Astrocyte (in vitro differentiated cells and primary cell): Measurements from ENCODE around the gene BCAS1.
A peak's percentile ranks its signal among the peaks of the same experiment; 100 is the strongest.

ENCODE experiments used
- EZH2 ChIP-seq: IDR thresholded peaks from 2 replicates; pipeline ENCODE4 v1.6.1; 2012; ENCODE audit warnings: mild to moderate bottlenecking, low read length, inconsistent platforms; ENCODE audit not compliant: insufficient read depth
- TF ChIP-seq, protein P1 (sequence below): IDR thresholded peaks from 2 replicates; pipeline ENCODE4 v1.5.1; 2011; ENCODE audit warnings: low read depth, mild to moderate bottlenecking, inconsistent platforms, low read length, moderate library complexity; ENCODE audit not compliant: insufficient read depth

DNA sequence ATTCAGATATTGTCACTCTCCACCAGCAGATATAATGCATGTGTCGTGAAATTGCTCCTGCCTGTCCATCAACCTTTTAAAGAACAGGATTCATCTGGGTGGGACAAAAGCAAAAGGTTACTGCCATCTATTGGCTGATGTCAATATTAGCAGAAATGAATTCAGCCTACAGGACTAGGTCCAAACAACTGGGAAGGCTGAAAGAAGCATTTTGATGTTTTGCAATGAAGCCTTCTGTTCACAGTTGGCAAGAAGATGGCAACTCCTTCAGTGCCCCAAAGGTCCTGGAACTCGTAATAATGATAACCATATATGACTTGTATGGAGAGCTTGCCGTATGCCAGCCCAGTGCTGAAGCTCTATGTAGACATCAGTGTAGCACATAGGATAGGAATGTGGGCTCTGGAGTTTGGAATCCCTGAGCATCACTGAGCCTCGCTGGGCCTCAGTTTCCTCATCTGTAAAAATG is 7.5 kb downstream of the BCAS1 start:
- TF ChIP-seq, protein P1, sequence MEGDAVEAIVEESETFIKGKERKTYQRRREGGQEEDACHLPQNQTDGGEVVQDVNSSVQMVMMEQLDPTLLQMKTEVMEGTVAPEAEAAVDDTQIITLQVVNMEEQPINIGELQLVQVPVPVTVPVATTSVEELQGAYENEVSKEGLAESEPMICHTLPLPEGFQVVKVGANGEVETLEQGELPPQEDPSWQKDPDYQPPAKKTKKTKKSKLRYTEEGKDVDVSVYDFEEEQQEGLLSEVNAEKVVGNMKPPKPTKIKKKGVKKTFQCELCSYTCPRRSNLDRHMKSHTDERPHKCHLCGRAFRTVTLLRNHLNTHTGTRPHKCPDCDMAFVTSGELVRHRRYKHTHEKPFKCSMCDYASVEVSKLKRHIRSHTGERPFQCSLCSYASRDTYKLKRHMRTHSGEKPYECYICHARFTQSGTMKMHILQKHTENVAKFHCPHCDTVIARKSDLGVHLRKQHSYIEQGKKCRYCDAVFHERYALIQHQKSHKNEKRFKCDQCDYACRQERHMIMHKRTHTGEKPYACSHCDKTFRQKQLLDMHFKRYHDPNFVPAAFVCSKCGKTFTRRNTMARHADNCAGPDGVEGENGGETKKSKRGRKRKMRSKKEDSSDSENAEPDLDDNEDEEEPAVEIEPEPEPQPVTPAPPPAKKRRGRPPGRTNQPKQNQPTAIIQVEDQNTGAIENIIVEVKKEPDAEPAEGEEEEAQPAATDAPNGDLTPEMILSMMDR: peak; percentile 61
- no peak for TF ChIP-seq EZH2
